IPS DF 6.9 (cell line): ENCODE data around the gene MYOM1.
A peak's percentile ranks its signal among the peaks of the same experiment; 100 is the strongest.

Experiments
- DNase-seq: peaks from one replicate; pipeline ENCODE4 v3.0.0-alpha.2; 2013; ENCODE audit warnings: low read depth, low spot score
- H3K27ac ChIP-seq: one replicate; pipeline ENCODE4 v1.5.1; 2013; ENCODE audit warnings: low read length, control low read depth
- H3K27me3 ChIP-seq: 2 replicates; pipeline ENCODE4 v1.6.1; 2013; ENCODE audit warnings: mild to moderate bottlenecking, low read length; ENCODE audit not compliant: control insufficient read depth, insufficient read depth
- H3K36me3 ChIP-seq: 2 replicates; pipeline ENCODE4 v1.6.1; 2013; ENCODE audit warnings: low read length; ENCODE audit not compliant: control insufficient read depth, insufficient read depth
- H3K4me1 ChIP-seq: 2 replicates; pipeline ENCODE4 v1.6.1; 2013; ENCODE audit warnings: low read length; ENCODE audit not compliant: control insufficient read depth, insufficient read depth
- H3K4me3 ChIP-seq: 2 replicates; pipeline ENCODE4 v1.5.1; 2013; ENCODE audit warnings: mild to moderate bottlenecking, low read length
- H3K9me3 ChIP-seq: 2 replicates; pipeline ENCODE4 v1.6.1; 2013; ENCODE audit warnings: low read length, inconsistent platforms; ENCODE audit not compliant: control insufficient read depth, insufficient read depth
- WGBS: extraction: QIAGEN DNeasy Blood & Tissue Kit; methylation state at CpG from one replicate; pipeline ENCODE4 v1.1.7; 2013; ENCODE audit warnings: mixed read lengths, missing lambda C conversion rate; ENCODE audit not compliant: insufficient read length, insufficient coverage; 5-methylcytosine and 5-hydroxymethylcytosine counted together

The MYOM1 gene

GRCh38 chr18:3260995-3261372 is 41.2 kb upstream of the MYOM1 start:
- Histone ChIP-seq H3K36me3 (peaks cover 8% of the 10 kb centered on the region; the same call in 1 of the 2 replicates), H3K4me3 (peak overlapping the region; percentile 95; the same call in 1 of the 2 replicates), H3K27ac (no peak overlapping the region), H3K4me1 (no peaks in the 10 kb centered on the region), H3K9me3 (no peaks in the 10 kb centered on the region), H3K27me3 (no peaks in the 10 kb centered on the region)
- no peak for DNase-seq
- WGBS, result no CpG with 5 or more reads among the region's 5 CpGs

DNA sequence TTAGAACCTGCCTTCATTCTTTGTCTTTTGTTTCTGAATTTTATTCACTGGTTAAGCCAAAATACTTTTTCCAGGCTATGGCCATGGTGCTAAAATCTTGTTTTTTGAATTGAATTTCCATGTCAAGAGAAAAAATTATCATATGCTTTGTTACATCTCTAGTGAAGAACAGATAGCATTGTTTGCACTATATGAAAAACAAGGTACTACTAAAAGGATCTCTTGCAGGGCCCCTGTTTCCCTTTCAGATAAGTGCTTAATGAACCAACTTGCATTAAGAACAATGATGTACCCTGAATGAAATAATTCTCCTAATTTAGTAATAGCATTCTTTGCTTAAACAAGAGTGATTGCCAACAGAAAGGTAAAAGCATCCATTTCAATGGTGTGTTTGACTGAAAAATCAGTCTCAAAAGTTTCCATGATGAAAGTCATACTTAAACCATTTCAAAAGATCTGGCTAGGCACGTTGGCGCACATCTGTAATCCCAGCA is 37.9 kb upstream of the MYOM1 start:
- no peak for DNase-seq
- Histone ChIP-seq H3K4me3 (no peak overlapping the region), H3K27ac (no peak overlapping the region), H3K9me3 (no peaks in the 10 kb centered on the region), H3K27me3 (no peaks in the 10 kb centered on the region), H3K4me1 (no peaks in the 10 kb centered on the region), H3K36me3 (peaks cover 20% of the 10 kb centered on the region; the same call in 1 of the 2 replicates)
- no CpG with 5 or more reads among the region's 2 CpGs for WGBS

DNA sequence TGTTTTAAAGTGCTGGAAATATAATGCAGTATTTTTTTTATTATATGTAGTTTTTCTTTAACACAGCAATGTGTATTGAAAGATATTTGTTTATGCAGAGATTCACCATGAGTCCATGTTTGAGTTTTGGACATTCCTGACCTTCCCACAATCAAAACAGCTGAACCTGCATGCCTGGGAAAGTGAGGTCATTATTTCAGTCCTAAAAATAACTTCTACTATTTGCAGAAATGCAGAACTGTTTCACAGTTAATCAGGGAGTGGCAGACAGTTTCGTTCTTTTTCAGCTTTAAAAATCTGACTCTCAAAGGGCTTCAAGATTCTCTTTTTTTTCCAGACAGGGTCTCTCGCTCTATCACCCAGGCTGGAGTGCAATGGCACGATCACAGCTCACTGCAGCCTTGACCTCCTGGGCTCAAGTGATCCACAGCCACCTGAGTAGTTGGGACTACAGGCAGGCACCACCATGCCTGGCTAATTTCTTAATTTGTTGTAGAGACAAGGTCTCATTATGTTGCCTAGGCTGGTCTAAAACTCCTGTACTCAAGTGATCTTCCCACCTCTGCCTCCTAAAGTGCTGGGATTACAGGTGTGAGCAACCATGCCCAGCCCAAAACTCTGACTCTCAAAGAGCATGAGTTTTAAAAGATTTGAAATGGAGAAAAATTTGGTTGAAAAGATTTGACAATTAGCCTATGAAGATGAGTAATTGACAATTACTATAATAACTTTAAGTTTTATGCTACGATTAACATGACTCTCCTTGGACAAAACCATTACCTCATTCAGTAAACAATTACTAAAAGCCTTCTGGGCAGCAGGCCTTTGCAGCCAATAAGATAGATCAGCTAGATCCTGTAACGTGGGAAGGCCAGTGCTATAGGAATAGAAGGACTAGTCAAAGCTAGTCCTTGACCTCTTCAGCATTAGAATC is 37.2 kb upstream of the MYOM1 start:
- no peak for DNase-seq
- H3K9me3 ChIP-seq, result no peaks in the 10 kb centered on the region
- no peak overlapping the region for H3K4me3 ChIP-seq
- H3K36me3 ChIP-seq, result peaks cover 20% of the 10 kb centered on the region; the same call in 1 of the 2 replicates
- no peaks in the 10 kb centered on the region for H3K4me1 ChIP-seq
- no CpG with 5 or more reads among the region's 5 CpGs for WGBS
- H3K27me3 ChIP-seq, result no peaks in the 10 kb centered on the region
- no peak overlapping the region for H3K27ac ChIP-seq

- no peaks in the 10 kb centered on the region for H3K4me1 ChIP-seq
- no peak overlapping the region for H3K27ac ChIP-seq
- peaks cover 20% of the 10 kb centered on the region; the same call in 1 of the 2 replicates for H3K36me3 ChIP-seq
- no CpG with 5 or more reads among the region's 5 CpGs for WGBS
- no peaks in the 10 kb centered on the region for H3K9me3 ChIP-seq
- no peak for DNase-seq
- no peaks in the 10 kb centered on the region for H3K27me3 ChIP-seq
- no peak overlapping the region for H3K4me3 ChIP-seq
Measured at GRCh38 chr18:3255611-3256165, 35.9 kb upstream of the MYOM1 start.

GRCh38 chr18:3254725-3255124 is 35.0 kb upstream of the MYOM1 start:
- H3K9me3 ChIP-seq, result no peaks in the 10 kb centered on the region
- no peaks in the 10 kb centered on the region for H3K27me3 ChIP-seq
- H3K4me3 ChIP-seq, result no peak overlapping the region
- DNase-seq, result no peak
- no CpG with 5 or more reads among the region's 4 CpGs for whole genome bisulfite sequencing
- H3K4me1 ChIP-seq, result no peaks in the 10 kb centered on the region
- H3K27ac ChIP-seq, result no peak overlapping the region
- H3K36me3 ChIP-seq, result peaks cover 20% of the 10 kb centered on the region; the same call in 1 of the 2 replicates

DNA sequence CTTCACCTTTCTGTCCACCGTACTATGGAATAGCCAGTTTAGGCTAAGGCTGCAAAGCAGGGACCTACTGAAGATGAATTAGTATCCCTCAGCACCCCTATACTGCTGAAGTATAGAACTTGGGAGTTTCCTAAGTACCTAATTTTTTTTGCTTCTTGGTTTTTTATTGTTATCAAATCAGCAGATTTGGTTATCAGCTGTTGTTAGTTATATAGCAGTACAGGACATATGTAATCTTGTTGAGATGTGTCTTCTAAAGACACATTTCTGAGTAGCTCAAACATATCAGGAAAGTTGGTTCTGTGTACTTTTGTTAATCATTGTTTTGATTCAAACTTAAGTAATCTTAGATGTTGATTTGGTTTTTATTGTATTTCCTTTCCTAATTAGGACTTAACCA is 33.1 kb upstream of the MYOM1 start:
- no peak for DNase-seq
- no peak overlapping the region for H3K4me3 ChIP-seq
- no peaks in the 10 kb centered on the region for H3K4me1 ChIP-seq
- peaks cover 18% of the 10 kb centered on the region; the same call in 1 of the 2 replicates for H3K36me3 ChIP-seq
- H3K27me3 ChIP-seq, result no peaks in the 10 kb centered on the region
- no peak overlapping the region for H3K27ac ChIP-seq
- H3K9me3 ChIP-seq, result no peaks in the 10 kb centered on the region
- no CpG with 5 or more reads among the region's 1 CpG for WGBS

DNA sequence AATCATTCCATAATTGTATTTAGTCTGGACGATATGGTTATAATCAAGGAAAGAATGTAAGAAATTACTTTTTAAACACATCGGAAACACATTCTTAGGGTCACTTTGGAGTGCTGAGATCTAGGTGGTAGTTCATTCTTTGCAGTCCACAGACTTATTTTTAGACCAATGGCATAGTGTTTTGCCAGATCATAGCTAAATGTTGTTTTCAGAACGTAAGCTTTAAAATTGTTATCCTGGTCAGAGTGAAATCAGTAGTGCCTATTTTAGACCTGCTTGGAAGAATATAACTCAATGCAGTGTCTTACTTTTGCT is 32.2 kb upstream of the MYOM1 start:
- WGBS, result no CpG with 5 or more reads among the region's 3 CpGs
- Histone ChIP-seq H3K4me1 (no peaks in the 10 kb centered on the region), H3K27ac (no peak overlapping the region), H3K4me3 (no peak overlapping the region), H3K36me3 (peaks cover 15% of the 10 kb centered on the region; the same call in 1 of the 2 replicates), H3K27me3 (no peaks in the 10 kb centered on the region), H3K9me3 (no peaks in the 10 kb centered on the region)
- DNase-seq, result no peak

DNA sequence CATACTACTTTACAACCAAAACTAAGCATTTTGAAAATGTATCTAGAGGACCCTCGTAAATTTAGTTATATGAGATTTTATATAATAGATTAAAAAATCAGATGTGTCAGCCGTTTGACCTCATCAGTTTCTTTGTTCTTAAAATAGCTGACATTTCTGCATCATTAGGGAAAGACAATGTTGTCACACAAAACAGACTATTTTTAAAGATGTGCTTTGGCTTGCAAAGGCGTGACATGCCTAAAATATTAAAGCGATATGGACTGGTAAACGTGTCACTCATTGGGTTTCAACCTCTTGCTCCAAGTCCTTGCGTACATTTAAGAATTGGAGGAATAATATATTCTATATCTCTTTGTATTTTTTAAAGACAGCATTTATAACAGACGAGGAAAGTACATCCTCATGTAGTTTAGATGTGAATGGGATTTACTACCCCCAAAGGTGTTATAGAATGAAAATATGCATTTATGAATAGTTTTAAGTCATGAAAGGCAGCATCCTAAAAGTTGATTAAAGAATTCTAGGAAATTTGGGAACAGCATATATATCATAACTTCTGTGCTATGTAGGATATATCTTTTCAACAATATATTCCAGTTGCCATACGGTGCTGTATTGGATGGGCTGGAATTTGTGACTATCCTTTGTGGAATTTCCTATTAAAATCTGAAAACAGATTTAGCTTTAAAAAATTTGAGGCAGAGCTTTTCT is 31.6 kb upstream of the MYOM1 start:
- DNase-seq, result no peak
- no CpG with 5 or more reads among the region's 8 CpGs for WGBS
- no peaks in the 10 kb centered on the region for H3K27me3 ChIP-seq
- H3K27ac ChIP-seq, result no peak overlapping the region
- no peak overlapping the region for H3K4me3 ChIP-seq
- peaks cover 11% of the 10 kb centered on the region; the same call in 1 of the 2 replicates for H3K36me3 ChIP-seq
- no peaks in the 10 kb centered on the region for H3K4me1 ChIP-seq
- no peaks in the 10 kb centered on the region for H3K9me3 ChIP-seq

DNA sequence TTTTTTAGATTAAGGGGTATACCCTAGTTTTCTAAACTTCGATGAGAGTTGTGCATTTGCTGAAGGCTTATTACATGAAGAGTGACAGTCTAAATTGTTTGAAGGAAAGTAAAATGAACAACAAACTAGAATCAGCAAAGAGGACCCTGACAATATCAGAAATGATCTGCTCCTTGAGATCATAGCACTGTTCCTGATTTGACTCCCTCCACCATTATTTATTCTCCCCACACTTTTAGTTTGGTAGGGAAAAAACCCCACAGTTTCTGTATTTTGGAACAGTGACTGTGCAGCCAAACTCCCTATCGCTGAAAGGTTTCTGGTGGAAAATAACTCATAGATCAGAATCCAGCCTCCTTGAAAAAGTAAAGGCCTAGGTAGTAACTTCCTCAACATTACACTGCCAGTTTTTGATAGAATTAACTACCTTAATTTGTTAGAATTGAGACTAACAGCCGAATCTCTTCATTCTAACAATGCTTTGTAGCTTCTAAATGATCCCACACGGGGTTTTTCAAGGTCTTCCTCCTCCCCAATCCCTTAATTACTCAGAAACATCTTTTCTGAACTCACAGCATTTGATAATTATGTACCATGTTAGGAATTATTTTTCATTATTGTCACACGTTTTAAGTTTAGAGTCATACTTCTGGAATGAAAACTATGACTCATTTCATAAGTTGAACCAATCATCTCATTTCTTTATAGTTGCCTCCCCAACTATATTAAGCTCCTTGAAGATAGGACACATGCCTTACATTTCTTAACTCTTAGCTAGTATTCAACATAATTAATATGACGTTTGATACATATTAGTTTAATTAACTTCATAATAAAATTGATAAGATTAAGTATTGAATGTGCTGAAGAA is 30.7 kb upstream of the MYOM1 start:
- no peak for DNase-seq
- Histone ChIP-seq H3K4me3 (no peak overlapping the region), H3K36me3 (peaks cover 9% of the 10 kb centered on the region; the same call in 1 of the 2 replicates), H3K9me3 (no peaks in the 10 kb centered on the region), H3K4me1 (no peaks in the 10 kb centered on the region), H3K27me3 (no peaks in the 10 kb centered on the region), H3K27ac (no peak overlapping the region)
- no CpG with 5 or more reads among the region's 6 CpGs for WGBS
